OCI-LY3 (cell line): ENCODE measurements around the gene ELANE.

Experiments used
- H2AFZ ChIP-seq: fragments of 200-600, 300-600 bp; shearing (Covaris generic); 2 replicates; pipeline ENCODE4 v1.6.0; 2014; ENCODE audit warnings: antibody characterized with exemption, low read depth, low read length
- H3K27ac ChIP-seq: fragments of 200-600, 300-600 bp; sonication (generic); 2 replicates; pipeline ENCODE4 v1.5.1; 2014; ENCODE audit warnings: mild to moderate bottlenecking, low read length, moderate library complexity, mixed read lengths
- H3K27me3 ChIP-seq: fragments of 200-600, 300-600 bp; sonication (generic); 2 replicates; pipeline ENCODE4 v1.6.1; 2014; ENCODE audit warnings: low read depth, low read length, mixed read lengths
- H3K36me3 ChIP-seq: fragments of 200-600, 300-600 bp; sonication (generic); replicated peaks from 2 replicates; pipeline ENCODE3; 2014; ENCODE audit warnings: low read depth, low read length, mixed read lengths
- H3K4me1 ChIP-seq: fragments of 300-600, 200-600 bp; sonication (generic); 2 replicates; pipeline ENCODE4 v1.6.1; 2014; ENCODE audit warnings: low read length, mixed read lengths
- H3K4me2 ChIP-seq: fragments of 200-600, 300-600 bp; sonication (generic); 2 replicates; pipeline ENCODE4 v1.6.1; 2014; ENCODE audit warnings: low read length, mixed read lengths
- H3K4me3 ChIP-seq: fragments of 300-600, 200-600 bp; sonication (generic); 2 replicates; pipeline ENCODE4 v1.5.1; 2014; ENCODE audit warnings: antibody characterized with exemption, mild to moderate bottlenecking, low read length, moderate library complexity
- H3K79me2 ChIP-seq: fragments of 300-600, 200-600 bp; shearing (Covaris generic); 2 replicates; pipeline ENCODE4 v1.6.1; 2014; ENCODE audit warnings: mild to moderate bottlenecking, low read length, mixed read lengths
- H3K9ac ChIP-seq: fragments of 300-600, 200-600 bp; shearing (Covaris generic); 2 replicates; pipeline ENCODE4 v1.6.0; 2014; ENCODE audit warnings: mild to moderate bottlenecking, low read length, moderate library complexity
- H3K9me3 ChIP-seq: fragments of 200-600, 300-600 bp; shearing (Covaris generic); 2 replicates; pipeline ENCODE4 v1.6.1; 2014; ENCODE audit warnings: low read length, mixed read lengths; ENCODE audit not compliant: insufficient read depth
- H4K20me1 ChIP-seq: fragments of 200-600, 300-600 bp; sonication (generic); 2 replicates; pipeline ENCODE4 v1.6.1; 2016; ENCODE audit warnings: low read length, mixed read lengths; ENCODE audit not compliant: insufficient read depth
- CTCF ChIP-seq: fragments of 200-600, 300-600 bp; sonication (generic); IDR thresholded peaks from 2 replicates; pipeline ENCODE4 v1.5.1; 2014; ENCODE audit warnings: antibody characterized with exemption, low read length, low read depth
- EZH2phosphoT487 ChIP-seq: fragments of 200-600 bp; shearing (Covaris generic); IDR thresholded peaks from 2 replicates; pipeline ENCODE4 v1.6.1; 2018; ENCODE audit warnings: antibody characterized with exemption, mixed run types, low read depth

Gene ELANE

GRCh38 chr19:810077-810855 is 41.8 kb upstream of the ELANE start:
- TF ChIP-seq CTCF = no peak
- no peak for TF ChIP-seq EZH2phosphoT487
- Histone ChIP-seq H3K4me1 (no peaks in the 10 kb centered on the region), H3K4me3 (no peak overlapping the region), H3K36me3 (peaks cover 91% of the 10 kb centered on the region), H3K4me2 (no peak overlapping the region), H3K27me3 (no peaks in the 10 kb centered on the region), H3K9ac (no peak overlapping the region), H3K9me3 (no peaks in the 10 kb centered on the region), H2AFZ (no peak overlapping the region), H4K20me1 (peaks cover 63% of the 10 kb centered on the region), H3K79me2 (peaks cover 42% of the 10 kb centered on the region), H3K27ac (no peak overlapping the region)

DNA sequence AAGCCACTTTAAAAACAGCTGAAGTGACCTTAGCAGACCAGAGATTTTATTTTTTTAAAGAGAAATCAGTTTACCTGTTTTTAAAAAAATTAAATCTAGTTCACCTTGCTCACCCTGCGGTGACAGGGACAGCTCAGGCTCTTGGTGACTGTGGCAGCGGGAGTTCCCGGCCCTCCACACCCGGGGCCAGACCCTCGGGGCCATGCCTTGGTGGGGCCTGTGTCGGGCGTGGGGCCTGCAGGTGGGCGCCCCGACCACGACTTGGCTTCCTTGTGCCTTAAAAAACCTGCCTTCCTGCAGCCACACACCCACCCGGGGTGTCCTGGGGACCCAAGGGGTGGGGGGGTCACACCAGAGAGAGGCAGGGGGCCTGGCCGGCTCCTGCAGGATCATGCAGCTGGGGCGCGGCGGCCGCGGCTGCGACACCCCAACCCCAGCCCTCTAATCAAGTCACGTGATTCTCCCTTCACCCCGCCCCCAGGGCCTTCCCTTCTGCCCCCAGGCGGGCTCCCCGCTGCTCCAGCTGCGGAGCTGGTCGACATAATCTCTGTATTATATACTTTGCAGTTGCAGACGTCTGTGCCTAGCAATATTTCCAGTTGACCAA is 41.1 kb upstream of the ELANE start:
- no peak overlapping the region for H2AFZ ChIP-seq
- H3K79me2 ChIP-seq = peaks cover 35% of the 10 kb centered on the region
- no peaks in the 10 kb centered on the region for H3K4me1 ChIP-seq
- H3K4me3 ChIP-seq = no peak overlapping the region
- peaks cover 56% of the 10 kb centered on the region for H4K20me1 ChIP-seq
- H3K4me2 ChIP-seq = no peak overlapping the region
- H3K9ac ChIP-seq = no peak overlapping the region
- TF ChIP-seq CTCF (no peak), EZH2phosphoT487 (no peak)
- no peaks in the 10 kb centered on the region for H3K27me3 ChIP-seq
- no peak overlapping the region for H3K27ac ChIP-seq
- H3K36me3 ChIP-seq = peaks cover 90% of the 10 kb centered on the region
- no peaks in the 10 kb centered on the region for H3K9me3 ChIP-seq

DNA sequence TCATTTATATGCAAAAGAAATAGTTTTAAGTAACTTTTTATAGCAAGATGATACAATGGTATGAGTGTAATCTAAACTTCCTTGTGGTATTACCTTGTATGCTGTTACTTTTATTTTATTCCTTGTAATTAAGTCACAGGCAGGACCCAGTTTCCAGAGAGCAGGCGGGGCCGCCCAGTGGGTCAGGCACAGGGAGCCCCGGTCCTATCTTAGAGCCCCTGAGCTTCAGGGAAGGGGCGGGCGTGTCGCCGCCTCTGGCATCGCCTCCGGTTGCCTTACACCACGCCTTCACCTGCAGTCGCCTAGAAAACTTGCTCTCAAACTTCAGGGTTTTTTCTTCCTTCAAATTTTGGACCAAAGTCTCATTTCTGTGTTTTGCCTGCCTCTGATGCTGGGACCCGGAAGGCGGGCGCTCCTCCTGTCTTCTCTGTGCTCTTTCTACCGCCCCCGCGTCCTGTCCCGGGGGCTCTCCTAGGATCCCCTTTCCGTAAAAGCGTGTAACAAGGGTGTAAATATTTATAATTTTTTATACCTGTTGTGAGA is 40.5 kb upstream of the ELANE start:
- H3K4me2 ChIP-seq = no peak overlapping the region
- H3K79me2 ChIP-seq = peaks cover 29% of the 10 kb centered on the region
- peaks cover 87% of the 10 kb centered on the region for H3K36me3 ChIP-seq
- H3K4me1 ChIP-seq = no peaks in the 10 kb centered on the region
- no peak overlapping the region for H3K4me3 ChIP-seq
- no peaks in the 10 kb centered on the region for H3K9me3 ChIP-seq
- H3K27ac ChIP-seq = no peak overlapping the region
- no peaks in the 10 kb centered on the region for H3K27me3 ChIP-seq
- H2AFZ ChIP-seq = no peak overlapping the region
- peaks cover 50% of the 10 kb centered on the region for H4K20me1 ChIP-seq
- TF ChIP-seq EZH2phosphoT487 = no peak
- no peak for TF ChIP-seq CTCF
- no peak overlapping the region for H3K9ac ChIP-seq

DNA sequence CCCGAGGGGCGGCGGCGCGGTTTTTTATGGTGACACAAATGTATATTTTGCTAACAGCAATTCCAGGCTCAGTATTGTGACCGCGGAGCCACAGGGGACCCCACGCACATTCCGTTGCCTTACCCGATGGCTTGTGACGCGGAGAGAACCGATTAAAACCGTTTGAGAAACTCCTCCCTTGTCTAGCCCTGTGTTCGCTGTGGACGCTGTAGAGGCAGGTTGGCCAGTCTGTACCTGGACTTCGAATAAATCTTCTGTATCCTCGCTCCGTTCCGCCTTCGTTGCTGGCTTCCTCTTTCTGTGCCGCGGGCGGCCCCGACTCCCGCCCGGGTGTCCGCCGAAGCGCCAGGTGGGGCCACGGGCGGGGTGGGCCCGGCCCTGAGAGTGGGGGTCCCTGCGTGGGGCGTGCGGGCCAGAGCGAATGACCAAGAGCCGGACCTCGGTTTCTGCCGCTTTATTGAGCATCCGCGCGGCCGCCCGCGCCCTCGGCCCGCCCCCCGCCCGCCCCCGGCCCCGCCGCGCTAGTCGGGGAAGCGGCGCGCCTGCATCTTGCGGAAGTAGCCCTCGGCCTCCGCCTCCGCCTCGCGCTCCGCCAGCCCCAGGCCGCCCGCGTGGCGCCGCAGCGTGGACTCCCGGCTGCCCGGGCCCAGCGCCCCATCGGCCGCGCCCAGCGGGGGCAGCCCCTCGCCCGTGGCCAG is 39.9 kb upstream of the ELANE start:
- Histone ChIP-seq H3K27ac (no peak overlapping the region), H3K79me2 (peaks cover 23% of the 10 kb centered on the region), H3K27me3 (no peaks in the 10 kb centered on the region), H3K4me1 (no peaks in the 10 kb centered on the region), H2AFZ (no peak overlapping the region), H3K36me3 (peaks cover 81% of the 10 kb centered on the region), H3K9ac (no peak overlapping the region), H3K4me2 (no peak overlapping the region), H3K9me3 (no peaks in the 10 kb centered on the region), H4K20me1 (peaks cover 44% of the 10 kb centered on the region), H3K4me3 (no peak overlapping the region)
- TF ChIP-seq EZH2phosphoT487 = no peak
- no peak for TF ChIP-seq CTCF
